GM19035 (cell line): Measurements from ENCODE around the gene RRAGD.
A peak's percentile ranks its signal among the peaks of the same experiment; 100 is the strongest.

Source experiments
- ATAC-seq: cut with Tn5 transposase; IDR thresholded peaks from one replicate; pipeline ENCODE4 v1.9.1; 2021; ENCODE audit not compliant: unreplicated experiment

Gene RRAGD, protein sequence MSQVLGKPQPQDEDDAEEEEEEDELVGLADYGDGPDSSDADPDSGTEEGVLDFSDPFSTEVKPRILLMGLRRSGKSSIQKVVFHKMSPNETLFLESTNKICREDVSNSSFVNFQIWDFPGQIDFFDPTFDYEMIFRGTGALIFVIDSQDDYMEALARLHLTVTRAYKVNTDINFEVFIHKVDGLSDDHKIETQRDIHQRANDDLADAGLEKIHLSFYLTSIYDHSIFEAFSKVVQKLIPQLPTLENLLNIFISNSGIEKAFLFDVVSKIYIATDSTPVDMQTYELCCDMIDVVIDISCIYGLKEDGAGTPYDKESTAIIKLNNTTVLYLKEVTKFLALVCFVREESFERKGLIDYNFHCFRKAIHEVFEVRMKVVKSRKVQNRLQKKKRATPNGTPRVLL

DNA sequence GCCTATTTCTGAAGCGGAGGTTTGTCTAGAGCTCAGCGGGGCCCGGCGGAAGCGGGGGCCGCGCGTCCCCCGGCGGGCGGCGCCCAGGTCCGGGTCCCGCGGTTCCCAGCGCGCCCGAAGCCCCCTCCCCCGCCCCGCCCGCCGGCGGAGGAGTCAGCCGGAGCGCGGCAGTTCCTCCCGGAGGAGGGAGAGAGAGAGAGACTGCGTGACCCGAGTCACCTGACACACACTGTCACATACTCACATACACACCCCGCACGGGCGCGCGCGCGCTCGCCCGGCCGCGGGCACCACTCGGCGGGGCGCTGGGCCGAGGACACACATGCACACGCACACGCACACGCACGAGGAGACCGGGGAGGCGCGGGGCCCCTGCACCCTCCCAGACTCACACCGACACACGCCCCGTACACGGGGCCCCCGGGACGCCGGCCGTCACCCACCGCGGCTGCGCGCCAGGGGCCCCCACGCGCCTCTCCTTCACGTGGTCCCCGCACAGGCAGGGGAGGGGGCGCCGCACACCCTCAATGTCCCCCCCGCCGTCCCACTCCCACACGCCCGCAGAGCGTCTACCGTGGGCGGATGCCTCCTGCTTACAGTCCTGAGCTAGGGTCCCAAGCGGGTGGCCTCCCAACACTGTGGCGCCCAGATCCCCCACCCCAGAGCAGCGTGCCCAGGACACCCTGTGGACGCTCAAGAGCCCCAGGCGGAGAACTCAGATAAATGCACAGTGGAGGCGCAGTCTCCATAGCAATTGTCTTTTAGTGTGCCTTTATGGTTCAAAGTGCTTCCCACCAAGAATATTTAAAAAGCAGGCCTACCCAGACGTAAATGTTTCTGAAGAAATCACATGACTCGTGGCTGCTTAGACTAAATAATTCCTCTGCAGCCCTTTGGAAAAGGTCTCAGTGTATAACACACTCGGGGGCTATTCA is at the start of gene RRAGD:
RRAGD (minus strand) TSS at position 203 of the 935 bp plus-strand sequence. CDS start 280 bp downstream, outside the sequence.
- ATAC-seq, result peak; percentile 78

DNA sequence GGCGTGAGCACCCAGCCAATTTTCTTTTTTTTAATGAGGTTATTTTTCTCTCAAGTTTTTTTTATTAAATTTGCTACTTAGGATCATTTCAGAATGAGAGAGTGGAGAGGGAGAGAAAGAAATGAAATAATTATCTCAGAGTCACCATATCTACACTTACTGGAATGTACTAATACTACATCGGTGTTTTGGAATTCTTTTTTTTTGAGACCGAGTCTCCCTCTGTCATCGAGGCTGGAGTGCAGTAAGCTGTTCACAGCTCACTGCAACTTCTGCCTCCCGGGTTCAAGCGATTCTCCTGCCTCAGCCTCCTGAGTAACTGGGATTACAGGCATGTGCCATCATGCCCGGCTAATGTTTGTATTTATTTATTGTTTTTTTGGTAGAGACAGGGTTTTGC is 48.6 kb upstream of the RRAGD start:
- no peak for ATAC-seq

DNA sequence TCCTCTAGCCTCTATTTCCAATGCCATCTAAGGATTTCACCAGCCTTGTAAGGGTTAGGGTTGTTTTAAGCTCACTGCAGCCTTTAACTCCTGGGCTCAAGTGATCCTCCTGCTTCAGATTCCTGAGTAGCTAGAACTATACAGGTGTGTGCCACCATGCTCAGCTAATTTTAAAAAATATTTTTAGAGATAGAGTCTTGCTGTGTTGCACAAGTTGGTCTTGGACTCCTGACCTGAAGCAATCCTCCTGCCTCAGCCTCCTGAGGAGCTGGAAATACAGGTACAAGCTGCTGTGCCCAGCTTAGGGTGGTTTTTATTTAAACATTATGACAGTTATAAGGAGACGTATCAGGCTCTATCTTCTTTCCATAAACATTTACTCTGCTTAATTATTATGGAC is 47.4 kb upstream of the RRAGD start:
- ATAC-seq, result no peak

DNA sequence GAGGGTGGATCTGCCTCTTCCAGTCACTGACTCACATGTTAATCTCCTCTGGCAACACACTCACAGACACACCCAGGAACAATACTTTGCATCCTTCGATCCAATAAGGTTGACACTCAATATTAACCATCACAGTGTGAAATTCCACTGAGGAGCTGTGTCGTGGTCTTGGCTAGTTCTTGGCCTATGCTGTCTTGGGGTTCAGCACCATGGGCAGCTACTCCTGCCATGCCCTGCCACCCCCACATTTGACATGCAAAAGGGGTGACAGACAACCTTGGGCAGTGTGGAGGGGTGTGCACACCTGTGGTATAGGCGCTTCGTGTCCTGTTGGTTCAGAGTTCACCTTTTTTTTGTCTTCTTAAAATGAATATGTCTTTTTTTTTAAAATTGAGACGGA is 46.6 kb upstream of the RRAGD start:
- no peak for ATAC-seq

DNA sequence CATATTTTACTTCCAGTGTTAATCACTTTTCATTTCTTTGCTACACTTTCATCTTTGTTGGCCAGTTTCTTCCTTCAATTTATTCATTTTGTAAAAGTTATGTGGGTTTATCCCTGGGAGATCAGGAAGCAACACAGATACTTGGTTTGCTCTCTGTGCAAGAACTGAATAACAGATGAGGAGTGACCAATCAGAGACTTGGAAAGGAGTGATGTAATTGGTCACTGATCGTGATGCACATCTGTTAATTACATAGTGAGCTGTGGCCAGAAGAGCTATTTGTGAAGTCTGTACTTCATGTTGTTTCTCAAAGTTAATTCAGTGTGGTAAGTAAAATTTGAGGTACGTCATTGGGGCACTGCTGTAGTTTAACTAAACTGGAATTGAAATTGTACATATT is 42.2 kb upstream of the RRAGD start:
- no peak for ATAC-seq

DNA sequence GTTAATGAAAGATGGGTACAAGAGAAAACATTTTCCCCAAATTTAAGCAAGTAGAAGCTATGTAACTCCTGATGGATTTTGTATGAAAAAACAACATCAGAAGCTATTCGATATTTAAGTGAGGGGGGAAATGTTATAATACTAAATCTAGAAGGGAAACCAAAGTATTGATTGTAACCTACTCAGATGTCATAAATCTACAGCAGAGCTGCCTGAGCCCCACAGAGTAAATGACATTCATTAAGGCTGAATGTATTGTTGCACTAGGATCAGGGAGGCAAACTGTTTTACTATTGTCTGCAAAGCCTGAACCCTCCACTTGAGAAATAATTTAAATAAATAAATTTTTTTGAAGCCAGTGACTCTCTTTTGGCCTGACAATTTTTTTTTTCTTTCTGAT is 40.2 kb upstream of the RRAGD start:
- no peak for ATAC-seq

DNA sequence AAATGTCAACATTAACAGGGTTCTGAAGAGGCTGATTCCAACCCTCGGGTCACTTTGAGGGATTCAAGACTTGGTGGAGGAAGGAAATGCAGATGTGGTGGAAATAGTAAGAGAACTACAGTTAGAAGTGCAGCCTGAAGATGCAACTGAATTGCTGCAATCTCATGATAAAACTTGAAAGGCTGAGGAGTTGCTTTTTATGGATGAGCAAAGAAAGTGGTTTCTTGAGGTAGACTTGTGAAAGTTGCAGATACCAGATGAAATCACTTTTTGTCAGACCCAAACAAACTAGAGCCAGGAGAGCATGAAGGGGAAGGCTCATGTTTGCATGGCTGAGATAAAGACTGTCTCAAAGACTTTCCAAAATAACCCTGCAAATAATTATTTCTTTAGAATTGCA is 37.1 kb upstream of the RRAGD start:
- no peak for ATAC-seq

DNA sequence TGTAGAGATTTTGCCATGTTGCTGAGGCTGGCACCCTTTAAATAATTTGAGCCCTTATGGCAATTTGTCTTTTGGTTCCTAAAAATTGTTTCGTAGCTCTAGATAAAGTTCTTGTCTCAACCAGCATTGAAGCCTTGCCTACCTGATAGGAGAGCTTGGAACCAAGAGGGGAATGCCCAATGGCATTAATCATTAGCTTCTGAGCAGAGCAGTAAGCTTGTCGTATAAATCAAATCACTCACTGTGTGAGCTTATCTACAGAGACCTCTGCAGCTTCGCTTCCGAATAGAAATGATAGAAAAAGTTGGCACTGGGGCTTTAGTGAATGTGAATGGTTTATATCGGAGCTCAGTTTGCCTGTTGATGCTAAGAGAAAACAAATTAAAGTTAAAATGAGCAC is 31.6 kb upstream of the RRAGD start:
- no peak for ATAC-seq

DNA sequence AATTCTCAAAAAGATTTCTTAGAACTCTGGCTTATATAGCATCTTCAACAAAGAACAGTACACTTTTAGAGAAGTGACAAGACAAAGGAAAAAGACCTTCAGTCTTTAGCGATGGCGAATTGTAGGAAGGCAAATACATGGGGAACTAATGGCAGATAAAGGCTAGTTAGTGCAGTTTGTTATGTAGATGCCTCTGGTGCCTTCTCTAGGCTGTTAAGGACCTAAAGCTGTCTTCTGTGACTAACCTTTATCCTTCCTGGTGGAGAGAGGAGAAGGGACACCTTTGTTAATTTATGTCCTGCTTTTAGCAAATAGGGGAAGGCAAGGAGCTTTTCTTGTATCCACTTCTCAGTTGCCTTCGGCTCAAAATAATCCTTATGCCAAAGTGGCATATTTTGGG is 28.1 kb upstream of the RRAGD start:
- no peak for ATAC-seq

DNA sequence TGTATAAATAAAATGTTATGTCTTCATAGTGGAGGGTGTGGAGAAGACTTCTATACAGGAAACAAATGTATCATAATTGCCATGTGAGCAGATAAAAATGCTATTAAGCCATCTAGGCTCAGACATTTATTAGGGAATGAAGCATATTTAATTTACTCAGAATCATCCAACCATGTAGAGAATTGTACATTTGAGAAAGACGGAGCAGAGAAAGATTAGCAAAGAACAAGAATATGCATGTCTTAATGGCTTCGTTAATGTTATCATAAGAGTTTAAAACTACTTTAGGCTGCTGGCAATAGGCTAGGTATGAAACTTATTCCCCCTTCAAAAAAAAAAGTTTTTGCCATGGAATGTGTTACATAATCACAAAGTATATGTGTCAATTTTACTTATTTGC is 26.9 kb upstream of the RRAGD start:
- no peak for ATAC-seq

DNA sequence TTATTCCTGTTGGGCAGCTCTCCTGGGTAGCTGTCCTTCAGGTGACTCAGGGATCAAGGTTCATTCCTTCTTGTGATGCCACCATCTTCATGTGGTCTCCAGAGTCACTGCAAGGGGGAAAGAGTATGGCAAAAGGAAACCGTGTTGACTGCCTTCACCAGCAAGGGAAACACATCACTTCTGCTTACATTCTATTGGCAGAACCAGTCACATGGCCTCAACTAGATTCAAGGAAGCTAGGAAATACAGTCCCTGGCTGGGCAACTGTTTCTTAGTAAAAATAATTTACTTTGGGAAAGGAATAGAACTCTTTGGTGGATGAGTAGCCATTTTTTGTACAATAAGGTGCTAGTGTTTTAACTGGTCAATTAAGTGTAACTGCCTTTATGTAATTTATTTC is 26.2 kb upstream of the RRAGD start:
- no peak for ATAC-seq

DNA sequence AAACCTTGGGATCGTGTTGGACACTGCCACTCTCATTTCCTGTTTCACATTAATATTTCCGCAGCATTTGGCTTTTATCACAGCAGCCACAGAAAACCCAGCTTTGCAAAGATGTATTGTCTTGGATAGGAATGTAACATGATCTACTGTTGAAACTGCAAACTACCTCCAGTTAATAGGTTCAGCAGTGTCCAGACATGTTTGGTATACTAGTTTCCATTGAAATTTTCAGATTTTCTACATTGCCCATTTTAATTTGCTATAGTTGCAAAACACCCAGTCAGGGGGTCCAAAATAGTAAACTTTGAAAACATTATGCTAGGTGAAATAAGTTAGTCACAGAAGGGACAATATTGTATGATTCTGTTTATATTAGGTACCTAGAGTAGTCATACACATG is 24.2 kb upstream of the RRAGD start:
- no peak for ATAC-seq

DNA sequence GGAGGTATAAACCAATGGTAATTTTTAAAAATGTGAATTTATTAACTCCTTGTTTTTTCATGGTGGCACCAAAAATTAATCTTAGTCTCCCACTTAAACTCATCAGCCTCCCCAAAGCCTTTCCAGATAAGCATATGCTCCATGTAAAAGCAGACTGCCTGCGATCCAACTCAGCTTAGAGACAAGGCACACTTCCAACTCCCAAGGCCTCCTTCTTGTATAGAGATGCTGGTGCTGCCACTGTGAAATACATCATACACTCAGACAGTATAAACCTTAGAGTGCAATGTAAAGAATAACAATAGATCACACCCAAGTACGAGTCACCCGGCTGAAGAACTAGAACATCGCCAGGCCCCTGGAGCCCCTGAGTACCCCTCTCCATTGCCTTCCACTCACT is 22.9 kb upstream of the RRAGD start:
- no peak for ATAC-seq

DNA sequence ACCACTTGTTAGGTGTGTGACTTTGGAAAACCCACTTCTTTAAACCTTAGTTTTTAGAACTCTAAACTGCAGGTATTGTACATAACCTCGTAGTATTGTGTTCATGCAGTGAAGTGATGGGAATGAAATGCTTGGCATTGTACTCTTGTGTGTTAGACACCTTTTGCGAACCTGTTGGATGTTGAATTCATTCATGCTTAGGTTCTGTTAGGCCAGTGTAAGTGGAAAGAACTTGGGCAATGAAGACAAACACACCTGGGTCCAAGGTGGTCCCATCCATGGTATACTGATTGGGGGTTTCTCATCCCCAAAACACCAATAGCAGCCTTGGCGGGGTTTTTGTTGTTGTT is 22.1 kb upstream of the RRAGD start:
- no peak for ATAC-seq

DNA sequence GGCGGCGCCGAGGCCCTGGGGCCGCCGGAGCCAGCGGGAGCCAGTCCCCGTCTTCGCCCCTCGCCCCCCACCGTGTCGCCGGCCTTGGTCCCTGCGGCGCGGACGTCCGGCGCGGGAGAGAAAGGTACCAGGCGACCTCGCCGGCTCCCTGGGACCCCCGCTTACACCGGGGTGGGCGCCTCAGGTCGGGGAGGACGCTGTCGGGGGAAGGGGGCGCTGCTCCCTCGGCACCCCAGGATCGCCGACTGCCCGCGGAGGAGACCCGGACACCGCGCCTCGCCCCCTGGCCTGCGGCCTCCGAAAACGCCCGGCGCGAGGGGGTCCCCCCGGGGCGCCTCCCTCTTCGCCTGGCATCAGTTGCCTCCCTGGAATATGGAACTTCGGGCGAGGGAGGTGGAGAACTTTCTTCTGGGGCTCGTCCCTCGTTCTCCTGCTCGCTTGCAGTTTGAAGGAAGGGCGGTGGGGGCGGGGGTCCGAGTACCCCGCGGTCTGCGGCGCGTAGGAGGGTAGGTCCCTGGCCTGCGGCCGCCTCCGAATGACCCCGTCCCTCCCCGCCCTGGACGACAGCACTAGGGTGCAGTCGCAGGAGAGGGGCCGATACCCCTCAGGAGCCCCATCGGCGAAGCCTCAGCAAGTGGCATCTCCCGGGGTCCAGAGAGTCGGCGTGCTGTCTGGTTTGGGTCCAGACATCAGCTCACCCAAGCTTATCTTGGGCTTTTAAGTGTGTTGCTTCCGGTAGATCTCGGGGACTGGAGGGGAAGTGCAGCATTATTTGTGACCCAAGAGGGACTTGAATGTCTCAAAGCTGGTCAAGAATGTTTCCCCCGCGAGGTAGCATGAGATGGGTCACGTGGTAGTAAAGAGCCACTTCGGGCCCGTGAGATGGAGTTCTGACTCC is 21.4 kb upstream of the RRAGD start:
- ATAC-seq, result peak; percentile 39

DNA sequence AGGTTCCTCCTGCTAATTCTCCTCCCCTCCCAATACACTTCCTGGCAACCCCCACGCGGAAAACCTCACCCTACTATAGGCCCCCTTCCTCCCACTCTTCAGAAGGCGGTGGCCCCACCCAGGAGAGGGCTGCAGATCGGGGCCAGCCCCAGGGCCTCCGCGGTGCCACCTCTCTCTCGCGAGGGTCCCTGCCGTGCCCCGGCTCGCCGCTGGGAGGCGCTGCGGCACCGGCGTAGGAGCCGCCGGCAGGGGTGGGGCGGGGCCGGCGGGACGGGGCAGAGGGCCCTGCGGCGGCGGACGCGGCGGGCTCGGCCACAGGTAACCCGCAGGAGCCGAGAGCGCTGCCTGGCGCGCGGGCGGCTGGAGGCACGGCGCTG is 20.8 kb upstream of the RRAGD start, which contains the start of gene ANKRD6:
ANKRD6 (plus strand) TSS at position 278 of the 377 bp plus-strand sequence. CDS start 133,825 bp downstream, outside the sequence.
- peak; percentile 88 for ATAC-seq

DNA sequence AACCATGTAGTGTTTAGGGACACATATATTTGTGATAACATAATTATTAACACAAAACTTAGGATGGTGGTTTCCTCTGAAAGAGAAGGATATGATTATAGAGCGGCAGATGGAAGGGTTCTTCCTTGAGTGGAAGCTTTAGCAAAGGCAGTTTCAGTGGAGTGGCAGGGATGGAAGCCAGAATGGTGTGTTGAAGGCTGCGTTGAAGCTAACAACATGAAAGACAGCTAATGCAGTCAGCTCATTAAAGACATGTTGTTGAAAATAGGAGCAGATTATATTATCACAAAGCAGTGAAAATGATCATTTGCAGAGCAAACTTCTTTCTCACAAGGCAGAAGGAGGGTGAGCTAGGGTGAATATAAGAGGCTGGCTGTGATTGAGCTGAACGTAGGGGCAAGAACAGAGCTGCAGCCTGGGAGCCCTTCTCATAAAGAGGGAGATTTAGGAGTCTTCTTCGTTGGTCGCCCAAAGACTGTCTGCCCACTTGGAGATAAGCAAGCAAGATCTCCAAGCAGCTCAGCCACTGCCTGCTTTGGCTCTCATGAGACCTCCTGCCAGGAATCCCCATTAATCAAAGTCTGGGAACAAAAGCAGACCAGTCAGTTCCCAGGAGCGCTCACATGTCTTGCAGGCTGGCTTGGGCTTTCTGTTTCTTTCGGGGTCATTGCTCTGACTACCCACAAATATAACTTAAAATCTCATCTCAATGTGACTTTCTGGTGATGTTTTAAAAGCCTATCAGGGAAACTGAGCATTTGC is 18.3 kb upstream of the RRAGD start:
- ATAC-seq, result no peak

DNA sequence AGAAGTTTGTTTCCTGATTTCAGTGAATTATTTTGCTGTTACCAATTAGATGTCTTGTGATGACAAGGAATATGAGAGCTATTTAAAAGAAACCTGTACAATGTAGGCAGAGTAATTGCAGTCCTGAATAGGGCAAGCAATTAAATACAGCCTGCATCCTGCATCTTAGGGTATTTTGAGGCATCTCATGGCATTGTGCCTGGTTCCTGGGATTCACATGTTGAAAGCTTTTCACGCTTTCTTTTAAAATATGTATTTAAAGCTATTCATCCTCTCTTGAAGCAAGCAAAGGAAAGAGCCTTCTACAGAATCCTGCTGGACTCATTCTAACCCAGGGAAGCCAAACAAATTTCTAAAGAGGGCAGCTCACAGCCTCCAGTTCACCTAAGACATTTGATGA is 4.7 kb upstream of the RRAGD start:
- ATAC-seq, result no peak

DNA sequence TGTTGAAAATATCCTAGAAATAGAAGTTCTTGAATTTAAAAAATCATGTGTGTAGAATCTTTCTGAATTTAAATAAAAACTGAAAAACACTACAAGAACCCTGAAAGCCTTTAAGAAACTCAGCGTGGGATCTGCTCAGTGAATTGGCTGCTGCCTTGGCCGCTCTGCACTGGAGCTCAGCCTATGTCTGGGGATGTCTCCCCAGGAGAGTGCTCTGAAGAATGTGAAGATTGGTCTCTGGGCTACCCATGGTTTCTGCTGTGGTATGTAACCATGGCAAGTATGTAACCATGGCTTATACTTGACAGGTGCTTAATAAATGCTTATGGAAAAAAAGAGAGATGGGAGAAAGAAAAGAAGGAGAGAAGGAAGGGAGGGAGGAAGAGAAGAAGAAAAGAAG is 3.1 kb upstream of the RRAGD start:
- ATAC-seq, result no peak

DNA sequence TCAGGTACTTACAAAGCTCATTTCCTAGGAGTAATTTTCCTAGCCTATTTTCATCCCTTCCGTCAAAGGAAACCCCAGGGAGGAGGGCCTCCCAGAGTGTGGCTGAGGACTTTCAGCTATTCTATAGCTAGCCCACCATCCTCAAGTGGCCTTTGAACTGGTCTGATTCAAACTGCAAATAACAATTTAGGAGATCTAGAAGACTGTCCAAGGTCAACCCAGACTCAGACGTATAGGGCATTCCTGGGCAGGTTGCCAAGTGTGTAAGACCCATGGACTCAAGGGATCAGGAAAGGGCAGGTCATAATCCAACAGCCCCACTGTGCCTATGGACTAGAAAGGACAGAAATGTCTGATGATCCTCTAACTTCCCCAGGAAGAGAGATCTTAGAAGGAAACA is 2.1 kb upstream of the RRAGD start:
- no peak for ATAC-seq
